ENCODE measurements around the gene TLX2. TPM values are rescaled to one million over a fixed set of nuclear protein-coding genes. Genes with fewer than 3 reads are reported as not detected.
"Not testable (repeated sequence)": the region's sequence is repeated elsewhere in the genome, so short reads cannot be mapped to it uniquely, and the experiment has no call there.

Gene TLX2
- total RNA-seq, 1 experiment from 2014 or later = not detected

- H3K9me3 ChIP-seq (ENCODE audit: control insufficient read depth, insufficient read depth, low read depth, low read length); ATAC-seq; POLR2A ChIA-PET; in situ Hi-C loops (cut with HindIII; ENCODE audit: low pct_unique_long_range_greater_than_20kb, low sequenced_read_pairs); H3K36me3 ChIP-seq (ENCODE audit: control insufficient read depth, insufficient read depth, low read length); BruUV-seq (replicated peaks); DNase-seq (ENCODE audit: low read depth, low spot score); H3K27me3 ChIP-seq (ENCODE audit: control insufficient read depth, insufficient read depth, low read length): not testable (repeated sequence)
- intact Hi-C loops (cut with micrococcal nuclease; ENCODE audit: unreplicated experiment) = loop anchor here (2.0 to 5.0 kb wide), 2 partner anchors 47 to 104 kb away; no protein-coding TSS in a partner anchor
- H3K4me1 ChIP-seq (ENCODE audit: control insufficient read depth, insufficient read depth, low read length) = peaks cover 16% of the 10 kb centered on the region
- CTCF ChIA-PET = interaction anchor here (0.6 to 2.3 kb wide), 4 partner anchors 11 to 104 kb away, joined by 4 to 9 read pairs (median 6); partner anchors contain the start of gene MRPL53
- peak overlapping the region; percentile 84 to 99 for H3K4me3 ChIP-seq (ENCODE audit: low read depth in 2 of 2, low read length in 2 of 2)
- peak overlapping the region; percentile 99 for H3K27ac ChIP-seq (ENCODE audit: low read length)
Observed at GRCh38 chr2:74483675-74484164, 30.5 kb upstream of the TLX2 start.

- POLR2A ChIA-PET = interaction anchor here (0.7 kb wide), 1 partner anchor 15 kb away, joined by 8 read pairs; no protein-coding TSS in a partner anchor
- intact Hi-C loops (cut with micrococcal nuclease; ENCODE audit: unreplicated experiment) (no loop called here), in situ Hi-C loops (cut with HindIII; ENCODE audit: low pct_unique_long_range_greater_than_20kb, low sequenced_read_pairs) (no loop called here)
- Histone ChIP-seq H3K4me1 (ENCODE audit: control insufficient read depth, insufficient read depth, low read length) (peaks cover 10% of the 10 kb centered on the region), H3K9me3 (ENCODE audit: control insufficient read depth, insufficient read depth, low read depth, low read length) (no peaks in the 10 kb centered on the region), H3K4me3 (ENCODE audit: low read depth in 2 of 2, low read length in 2 of 2) (no peak overlapping the region), H3K36me3 (ENCODE audit: control insufficient read depth, insufficient read depth, low read length) (no peaks in the 10 kb centered on the region; the same call in none of the 2 replicates), H3K27ac (ENCODE audit: low read length) (no peak overlapping the region), H3K27me3 (ENCODE audit: control insufficient read depth, insufficient read depth, low read length) (no peaks in the 10 kb centered on the region)
- DNase-seq (ENCODE audit: low read depth, low spot score) (no peak), ATAC-seq (no peak)
- no TSS peak for BruUV-seq (replicated peaks)
- CTCF ChIA-PET = no interaction called here
- TF ChIP-seq CTCF (IDR thresholded peaks at IDR 0.05) (no peak), REST (IDR thresholded peaks at IDR 0.05; ENCODE audit: insufficient read depth in 1 of 2, low read depth in 2 of 2, low read length in 1 of 2) (no peak), SIN3A (IDR thresholded peaks at IDR 0.05; ENCODE audit: borderline replicate concordance, insufficient read depth, low read depth, low read length) (no peak), POLR2AphosphoS5 (IDR thresholded peaks at IDR 0.05; ENCODE audit: low read depth, low read length) (no peak), TCF7L2 (IDR thresholded peaks at IDR 0.05; ENCODE audit: low read depth, low read length) (no peak)
Observed at GRCh38 chr2:74486141-74486540, 28.1 kb upstream of the TLX2 start.

GRCh38 chr2:74488643-74489481 lies 25.4 kb upstream of the TLX2 start:
- Histone ChIP-seq H3K9me3 (ENCODE audit: control insufficient read depth, insufficient read depth, low read depth, low read length) (no peaks in the 10 kb centered on the region), H3K4me3 (ENCODE audit: low read depth in 2 of 2, low read length in 2 of 2) (no peak overlapping the region), H3K27ac (ENCODE audit: low read length) (no peak overlapping the region), H3K36me3 (ENCODE audit: control insufficient read depth, insufficient read depth, low read length) (no peaks in the 10 kb centered on the region; the same call in none of the 2 replicates), H3K4me1 (ENCODE audit: control insufficient read depth, insufficient read depth, low read length) (peaks cover 4% of the 10 kb centered on the region), H3K27me3 (ENCODE audit: control insufficient read depth, insufficient read depth, low read length) (no peaks in the 10 kb centered on the region)
- ATAC-seq (no peak), DNase-seq (ENCODE audit: low read depth, low spot score) (no peak)
- ChIA-PET POLR2A (interaction anchor here (0.8 kb wide), 1 partner anchor 12 kb away, joined by 3 read pairs; no protein-coding TSS in a partner anchor), CTCF (no interaction called here)
- no TSS peak for BruUV-seq (replicated peaks)
- in situ Hi-C loops (cut with HindIII; ENCODE audit: low pct_unique_long_range_greater_than_20kb, low sequenced_read_pairs) (no loop called here), intact Hi-C loops (cut with micrococcal nuclease; ENCODE audit: unreplicated experiment) (no loop called here)
- no peak for TF ChIP-seq REST (IDR thresholded peaks at IDR 0.05; ENCODE audit: insufficient read depth in 1 of 2, low read depth in 2 of 2, low read length in 1 of 2)
- TF ChIP-seq SIN3A (IDR thresholded peaks at IDR 0.05; ENCODE audit: borderline replicate concordance, insufficient read depth, low read depth, low read length) = no peak
- no peak for TF ChIP-seq TCF7L2 (IDR thresholded peaks at IDR 0.05; ENCODE audit: low read depth, low read length)
- TF ChIP-seq CTCF (IDR thresholded peaks at IDR 0.05) = no peak
- no peak for TF ChIP-seq POLR2AphosphoS5 (IDR thresholded peaks at IDR 0.05; ENCODE audit: low read depth, low read length)

Data from Panc1 (cell line).